Neural cell (in vitro differentiated cells): Measurements from ENCODE around the gene KIF18B. TPM values are rescaled to one million over a fixed set of nuclear protein-coding genes. Genes with fewer than 3 reads are reported as not detected.

Experiments used
- H2AFZ ChIP-seq: fragments of 200-600, 300-800 bp; sonication (generic), shearing (Covaris generic); 2 replicates; pipeline ENCODE4 v1.6.0; 2014; ENCODE audit warnings: low read depth, mild to moderate bottlenecking, antibody characterized with exemption, low read length, moderate library complexity
- H3F3A ChIP-seq: fragments of 200-600 bp; shearing (Covaris generic); 2 replicates; pipeline ENCODE4 v1.6.1; 2016; ENCODE audit warnings: mild to moderate bottlenecking, moderate library complexity, mixed read lengths, antibody characterized with exemption, low read length; ENCODE audit not compliant: insufficient read depth, poor library complexity, severe bottlenecking
- H3K27ac ChIP-seq: fragments of 200-600, 300-800 bp; sonication (generic), shearing (Covaris generic); 2 replicates; pipeline ENCODE4 v1.5.1; 2014; ENCODE audit warnings: mild to moderate bottlenecking, low read length, moderate library complexity
- H3K27me3 ChIP-seq: fragments of 300-800, 200-600 bp; sonication (generic), shearing (Covaris generic); 2 replicates; pipeline ENCODE4 v1.6.0; 2014; ENCODE audit warnings: mild to moderate bottlenecking, low read depth, low read length, moderate library complexity; ENCODE audit not compliant: insufficient read depth
- H3K36me3 ChIP-seq: fragments of 300-800, 200-600 bp; sonication (generic), shearing (Covaris generic); 2 replicates; pipeline ENCODE4 v1.5.1; 2014; ENCODE audit warnings: mild to moderate bottlenecking, antibody characterized with exemption, low read length, moderate library complexity; ENCODE audit not compliant: insufficient read depth
- H3K4me2 ChIP-seq: fragments of 300-800, 200-600 bp; sonication (generic), shearing (Covaris generic); 2 replicates; pipeline ENCODE4 v1.6.0; 2014; ENCODE audit warnings: mild to moderate bottlenecking, low read length
- H3K4me3 ChIP-seq: fragments of 300-800, 200-600 bp; sonication (generic), shearing (Covaris generic); 2 replicates; pipeline ENCODE4 v1.5.1; 2014; ENCODE audit warnings: mild to moderate bottlenecking, low read length, moderate library complexity
- H3K79me2 ChIP-seq: fragments of 200-600 bp; shearing (Covaris generic); replicated peaks from 2 replicates; pipeline ENCODE4 v1.6.0; 2014; ENCODE audit warnings: mild to moderate bottlenecking, low read length, moderate library complexity; ENCODE audit not compliant: insufficient read depth
- H3K9ac ChIP-seq: fragments of 300-800, 200-600 bp; sonication (generic), shearing (Covaris generic); 2 replicates; pipeline ENCODE4 v1.6.1; 2016; ENCODE audit warnings: mild to moderate bottlenecking, low read length, mixed read lengths
- H3K9me2 ChIP-seq: fragments of 200-600 bp; shearing (Covaris generic); 2 replicates; pipeline ENCODE4 v1.6.1; 2016; ENCODE audit warnings: mild to moderate bottlenecking, low read length, mixed read lengths; ENCODE audit not compliant: insufficient read depth
- H3K9me3 ChIP-seq: fragments of 200-600, 300-800 bp; sonication (generic), shearing (Covaris generic); 2 replicates; pipeline ENCODE4 v1.6.1; 2016; ENCODE audit warnings: mild to moderate bottlenecking, mixed run types, low read length, moderate library complexity, mixed read lengths
- H4K20me1 ChIP-seq: fragments of 200-600 bp; shearing (Covaris generic); 2 replicates; pipeline ENCODE4 v1.6.1; 2016; ENCODE audit warnings: mild to moderate bottlenecking, mixed run types; ENCODE audit not compliant: insufficient read depth
- EP300 ChIP-seq: fragments of 450-650 bp; conservative IDR thresholded peaks from 2 replicates; pipeline ENCODE4 v1.6.1; 2014; ENCODE audit warnings: antibody characterized with exemption, mild to moderate bottlenecking, moderate library complexity; ENCODE audit not compliant: poor library complexity, severe bottlenecking
- EZH2 ChIP-seq: fragments of 200-600, 300-800 bp; shearing (Covaris generic), sonication (generic); IDR thresholded peaks from 2 replicates; pipeline ENCODE4 v1.6.1; 2014; ENCODE audit warnings: antibody characterized with exemption, low read length, borderline replicate concordance, mild to moderate bottlenecking; ENCODE audit not compliant: insufficient read depth, poor library complexity, severe bottlenecking
- MXI1 ChIP-seq: fragments of 450-650 bp; conservative IDR thresholded peaks from 2 replicates; pipeline ENCODE4 v1.6.1; 2014; ENCODE audit warnings: antibody characterized with exemption, mild to moderate bottlenecking; ENCODE audit not compliant: poor library complexity, severe bottlenecking
- POLR2AphosphoS5 ChIP-seq: IDR thresholded peaks from 2 replicates; pipeline ENCODE4 v1.6.1; 2012
- RAD21 ChIP-seq: fragments of 450-650 bp; conservative IDR thresholded peaks from 2 replicates; pipeline ENCODE4 v1.6.1; 2014; ENCODE audit warnings: antibody characterized with exemption, mild to moderate bottlenecking, moderate library complexity
- SMC3 ChIP-seq: fragments of 450-650 bp; conservative IDR thresholded peaks from 2 replicates; pipeline ENCODE4 v1.6.1; 2014; ENCODE audit warnings: antibody characterized with exemption, mild to moderate bottlenecking, moderate library complexity; ENCODE audit not compliant: poor library complexity
- TAF1 ChIP-seq: IDR thresholded peaks from 2 replicates; pipeline ENCODE4 v1.6.1; 2012; ENCODE audit warnings: low read depth
- polyA plus RNA-seq: library from polyadenylated mRNA; depleted of rRNA; stranded (reverse); fragments of >200 nt; gene quantifications from 2 replicates; pipeline ENCODE4 v1.2.3, GENCODE V29; 2014
- TF ChIP-seq, protein P1 (sequence below): fragments of 450-650 bp; IDR thresholded peaks from 2 replicates; pipeline ENCODE4 v1.5.1; 2014; ENCODE audit warnings: antibody characterized with exemption, mild to moderate bottlenecking, moderate library complexity; ENCODE audit not compliant: poor library complexity, severe bottlenecking
- TF ChIP-seq, protein P2 (sequence below): IDR thresholded peaks from 2 replicates; pipeline ENCODE4 v1.6.1; 2012; ENCODE audit warnings: borderline replicate concordance

KIF18B gene
- polyA plus RNA-seq, 1 donor from 2014 or later = 0.10 TPM

DNA sequence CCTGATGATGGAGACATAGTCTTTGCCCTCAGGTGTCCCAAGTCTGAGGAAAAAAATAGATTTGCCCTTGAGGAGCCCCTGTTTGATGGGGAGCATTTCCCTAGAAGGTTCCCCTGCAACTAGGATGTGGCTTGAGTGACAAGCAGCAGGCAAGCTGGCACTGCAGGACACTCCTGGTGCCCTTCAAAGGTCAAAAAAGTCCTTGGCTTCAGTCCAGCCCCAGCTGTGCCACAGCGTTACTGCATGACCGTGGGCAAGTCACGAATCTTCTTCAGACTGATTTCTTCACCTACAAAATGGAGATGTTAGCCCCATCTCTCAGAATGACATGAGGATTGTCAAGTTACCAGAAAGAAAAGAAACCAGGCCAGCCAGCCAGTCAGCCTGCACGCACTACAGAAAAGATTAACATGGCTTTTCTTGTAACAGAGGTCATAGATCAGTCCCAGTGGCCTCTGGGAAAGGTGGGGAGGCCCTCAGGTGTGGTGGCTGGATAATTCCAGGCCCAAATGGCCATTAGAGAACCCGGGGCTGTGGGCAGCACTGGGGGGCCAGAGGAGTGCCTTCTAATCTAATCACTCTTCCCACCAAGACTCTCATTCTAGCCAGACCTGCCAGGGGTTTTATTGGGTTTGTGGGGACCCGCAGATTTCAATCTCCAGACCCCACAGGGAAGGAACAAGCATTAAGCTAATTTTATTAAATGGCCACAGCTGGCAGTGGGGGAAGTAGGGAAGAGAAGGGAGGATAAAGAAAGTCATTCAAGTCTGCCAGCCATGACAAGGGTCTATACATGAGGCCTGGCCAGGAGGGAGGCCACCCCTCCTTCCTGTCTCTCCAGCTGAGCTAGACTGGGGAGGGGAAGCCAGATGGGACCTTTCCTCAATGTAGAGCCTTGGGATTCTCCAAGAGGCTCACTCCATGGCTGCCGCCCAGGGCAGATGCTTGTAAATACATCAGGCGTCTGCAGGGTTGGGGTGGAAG lies 9.7 kb upstream of the KIF18B start:
- Histone ChIP-seq H3K4me3 (no peak overlapping the region), H3K9me3 (no peaks in the 10 kb centered on the region), H3K9ac (no peak overlapping the region), H3K36me3 (no peaks in the 10 kb centered on the region), H4K20me1 (no peaks in the 10 kb centered on the region), H3K79me2 (no peaks in the 10 kb centered on the region), H3K9me2 (no peaks in the 10 kb centered on the region), H3K27ac (no peak overlapping the region), H2AFZ (no peak overlapping the region), H3K4me2 (no peak overlapping the region), H3K27me3 (no peaks in the 10 kb centered on the region), H3F3A (no peaks in the 10 kb centered on the region)
- TF ChIP-seq EP300 (no peak), POLR2AphosphoS5 (no peak), EZH2 (no peak), RAD21 (no peak), TAF1 (no peak), MXI1 (no peak), SMC3 (no peak)
- TF ChIP-seq, protein P1, sequence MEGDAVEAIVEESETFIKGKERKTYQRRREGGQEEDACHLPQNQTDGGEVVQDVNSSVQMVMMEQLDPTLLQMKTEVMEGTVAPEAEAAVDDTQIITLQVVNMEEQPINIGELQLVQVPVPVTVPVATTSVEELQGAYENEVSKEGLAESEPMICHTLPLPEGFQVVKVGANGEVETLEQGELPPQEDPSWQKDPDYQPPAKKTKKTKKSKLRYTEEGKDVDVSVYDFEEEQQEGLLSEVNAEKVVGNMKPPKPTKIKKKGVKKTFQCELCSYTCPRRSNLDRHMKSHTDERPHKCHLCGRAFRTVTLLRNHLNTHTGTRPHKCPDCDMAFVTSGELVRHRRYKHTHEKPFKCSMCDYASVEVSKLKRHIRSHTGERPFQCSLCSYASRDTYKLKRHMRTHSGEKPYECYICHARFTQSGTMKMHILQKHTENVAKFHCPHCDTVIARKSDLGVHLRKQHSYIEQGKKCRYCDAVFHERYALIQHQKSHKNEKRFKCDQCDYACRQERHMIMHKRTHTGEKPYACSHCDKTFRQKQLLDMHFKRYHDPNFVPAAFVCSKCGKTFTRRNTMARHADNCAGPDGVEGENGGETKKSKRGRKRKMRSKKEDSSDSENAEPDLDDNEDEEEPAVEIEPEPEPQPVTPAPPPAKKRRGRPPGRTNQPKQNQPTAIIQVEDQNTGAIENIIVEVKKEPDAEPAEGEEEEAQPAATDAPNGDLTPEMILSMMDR = no peak
- TF ChIP-seq, protein P2, sequence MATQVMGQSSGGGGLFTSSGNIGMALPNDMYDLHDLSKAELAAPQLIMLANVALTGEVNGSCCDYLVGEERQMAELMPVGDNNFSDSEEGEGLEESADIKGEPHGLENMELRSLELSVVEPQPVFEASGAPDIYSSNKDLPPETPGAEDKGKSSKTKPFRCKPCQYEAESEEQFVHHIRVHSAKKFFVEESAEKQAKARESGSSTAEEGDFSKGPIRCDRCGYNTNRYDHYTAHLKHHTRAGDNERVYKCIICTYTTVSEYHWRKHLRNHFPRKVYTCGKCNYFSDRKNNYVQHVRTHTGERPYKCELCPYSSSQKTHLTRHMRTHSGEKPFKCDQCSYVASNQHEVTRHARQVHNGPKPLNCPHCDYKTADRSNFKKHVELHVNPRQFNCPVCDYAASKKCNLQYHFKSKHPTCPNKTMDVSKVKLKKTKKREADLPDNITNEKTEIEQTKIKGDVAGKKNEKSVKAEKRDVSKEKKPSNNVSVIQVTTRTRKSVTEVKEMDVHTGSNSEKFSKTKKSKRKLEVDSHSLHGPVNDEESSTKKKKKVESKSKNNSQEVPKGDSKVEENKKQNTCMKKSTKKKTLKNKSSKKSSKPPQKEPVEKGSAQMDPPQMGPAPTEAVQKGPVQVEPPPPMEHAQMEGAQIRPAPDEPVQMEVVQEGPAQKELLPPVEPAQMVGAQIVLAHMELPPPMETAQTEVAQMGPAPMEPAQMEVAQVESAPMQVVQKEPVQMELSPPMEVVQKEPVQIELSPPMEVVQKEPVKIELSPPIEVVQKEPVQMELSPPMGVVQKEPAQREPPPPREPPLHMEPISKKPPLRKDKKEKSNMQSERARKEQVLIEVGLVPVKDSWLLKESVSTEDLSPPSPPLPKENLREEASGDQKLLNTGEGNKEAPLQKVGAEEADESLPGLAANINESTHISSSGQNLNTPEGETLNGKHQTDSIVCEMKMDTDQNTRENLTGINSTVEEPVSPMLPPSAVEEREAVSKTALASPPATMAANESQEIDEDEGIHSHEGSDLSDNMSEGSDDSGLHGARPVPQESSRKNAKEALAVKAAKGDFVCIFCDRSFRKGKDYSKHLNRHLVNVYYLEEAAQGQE = no peak

DNA sequence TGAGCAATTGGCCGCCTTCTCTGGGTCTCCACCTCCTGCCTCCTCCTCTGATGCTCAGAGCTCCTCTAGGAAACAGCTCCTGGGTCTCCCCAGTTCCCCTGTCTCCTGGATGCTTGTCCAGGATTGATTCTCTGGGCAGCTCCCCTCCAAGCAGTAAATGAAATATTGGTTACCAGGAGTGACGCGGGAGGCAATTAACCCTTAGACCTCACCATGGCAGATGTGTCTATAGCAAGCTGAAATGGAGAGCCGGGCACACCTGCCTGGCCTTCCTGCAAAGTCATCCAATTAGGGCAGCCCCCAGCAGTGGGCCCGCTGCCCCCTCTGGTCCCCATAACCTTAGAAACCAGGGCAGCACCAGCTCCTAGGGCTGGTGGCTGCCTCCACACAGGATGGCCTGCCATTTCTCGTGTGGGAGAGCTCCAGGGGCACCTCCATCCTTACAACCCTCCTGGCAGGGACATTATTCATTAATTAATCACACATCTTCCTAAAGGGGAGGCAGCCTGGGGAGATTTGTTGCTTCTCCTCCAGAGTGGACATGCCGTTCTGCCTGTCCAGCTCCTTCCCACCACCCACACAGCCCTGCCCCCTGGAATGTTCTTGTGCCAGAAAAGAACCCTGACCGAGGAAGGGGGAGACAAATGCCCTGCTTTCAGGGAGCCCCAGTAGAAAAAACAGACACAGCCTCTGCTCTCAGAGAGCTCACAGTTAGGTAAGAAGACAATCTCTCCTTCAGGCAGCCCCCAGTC lies 8.3 kb upstream of the KIF18B start:
- Histone ChIP-seq H3K79me2 (no peaks in the 10 kb centered on the region), H3K27ac (no peak overlapping the region), H3K9ac (no peak overlapping the region), H3K9me2 (no peaks in the 10 kb centered on the region), H3K9me3 (no peaks in the 10 kb centered on the region), H3F3A (no peaks in the 10 kb centered on the region), H3K4me2 (no peak overlapping the region), H3K36me3 (no peaks in the 10 kb centered on the region), H3K27me3 (no peaks in the 10 kb centered on the region), H3K4me3 (no peak overlapping the region), H4K20me1 (no peaks in the 10 kb centered on the region), H2AFZ (no peak overlapping the region)
- TF ChIP-seq POLR2AphosphoS5 = no peak
- TF ChIP-seq, protein P1 = no peak
- no peak for TF ChIP-seq EZH2
- TF ChIP-seq, protein P2 = no peak
- TF ChIP-seq TAF1 = no peak
- TF ChIP-seq MXI1 = no peak
- no peak for TF ChIP-seq SMC3
- no peak for TF ChIP-seq RAD21
- no peak for TF ChIP-seq EP300
